Common myeloid progenitor, CD34-positive (primary cell): ENCODE data around the gene AKT3.

Experiments
- CTCF ChIA-PET: fragments of 350-600 bp; sonication (Branson Sonifier 250); formaldehyde crosslinking; loops from one replicate; lab custom pipeline; 2021; ENCODE audit warnings: antibody characterized with exemption; lab: Charles Lee
- POLR2A ChIA-PET: fragments of 350-600 bp; sonication (Branson Sonifier 250); formaldehyde crosslinking; loops from one replicate; lab custom pipeline; 2021; ENCODE audit warnings: antibody characterized with exemption; lab: Charles Lee
- DNase-seq, 3 donors: peaks; one replicate each; pipeline versions ENCODE4 v3.0.0 to v3.0.0-alpha.2; 2013
- H3K27ac ChIP-seq, 2 experiments: 1 replicate in 1 of 2; 2 replicates in 1 of 2; pipeline ENCODE4 v1.7.0; 2013; ENCODE audit warnings: inconsistent platforms in 2 of 2, low read length in 2 of 2, mild to moderate bottlenecking in 2 of 2, low read depth in 1 of 2, moderate library complexity in 1 of 2; ENCODE audit not compliant: severe bottlenecking in 2 of 2, insufficient read depth in 1 of 2, poor library complexity in 1 of 2
- H3K27me3 ChIP-seq, 5 experiments: replicated peaks in 2 of 5; 1 replicate in 3 of 5; 2 replicates in 2 of 5; pipeline versions ENCODE4 v1.6.1 to v1.7.0; 2013; ENCODE audit warnings: low read length in 4 of 5, mild to moderate bottlenecking in 2 of 5, moderate library complexity in 2 of 5, inconsistent platforms in 1 of 5; ENCODE audit not compliant: insufficient read depth in 5 of 5, control insufficient read depth in 4 of 5
- H3K36me3 ChIP-seq, 4 experiments: 1 replicate in 2 of 4; 2 replicates in 2 of 4; pipeline versions ENCODE4 v1.6.1 to v1.7.0; 2013; ENCODE audit warnings: low read length in 3 of 4, control low read depth in 1 of 4, mild to moderate bottlenecking in 1 of 4; ENCODE audit not compliant: control insufficient read depth in 4 of 4, insufficient read depth in 4 of 4
- H3K4me1 ChIP-seq, 4 experiments: 1 replicate in 3 of 4; 2 replicates in 1 of 4; pipeline versions ENCODE4 v1.6.1 to v1.7.1; 2013; ENCODE audit warnings: low read length in 3 of 4, mild to moderate bottlenecking in 3 of 4, control low read depth in 1 of 4, inconsistent platforms in 1 of 4, moderate library complexity in 1 of 4; ENCODE audit not compliant: control insufficient read depth in 4 of 4, insufficient read depth in 4 of 4; ENCODE audit errors: control extremely low read depth in 1 of 4
- H3K4me3 ChIP-seq, 7 experiments: 1 replicate in 4 of 7; 2 replicates in 3 of 7; pipeline versions ENCODE4 v1.5.1 to v1.7.0; 2013; ENCODE audit warnings: mild to moderate bottlenecking in 7 of 7, low read length in 6 of 7, moderate library complexity in 6 of 7, inconsistent platforms in 2 of 7, low read depth in 2 of 7, control low read depth in 1 of 7; ENCODE audit not compliant: insufficient read depth in 4 of 7, control insufficient read depth in 1 of 7; ENCODE audit errors: extremely low read depth in 1 of 7
- H3K9me3 ChIP-seq, 5 experiments: 1 replicate in 4 of 5; 2 replicates in 1 of 5; pipeline versions ENCODE4 v1.6.1 to v1.7.1; 2013; ENCODE audit warnings: low read length in 4 of 5, mild to moderate bottlenecking in 2 of 5, inconsistent platforms in 1 of 5, low read depth in 1 of 5, moderate library complexity in 1 of 5; ENCODE audit not compliant: control insufficient read depth in 4 of 5, insufficient read depth in 2 of 5; ENCODE audit errors: control extremely low read depth in 1 of 5
- WGBS: methylation state at CpG from one replicate; pipeline ENCODE4 v1.1.5; 2013; ENCODE audit not compliant: insufficient coverage; 5-methylcytosine and 5-hydroxymethylcytosine counted together

AKT3 gene

GRCh38 chr1:243564814-243565213, 285.2 kb downstream of the AKT3 start:
- Histone ChIP-seq H3K9me3 (peaks cover 0 to 13% (median 6%) of the 10 kb centered on the region in 5 experiments), H3K27ac (no peak overlapping the region), H3K4me3 (no peak overlapping the region), H3K36me3 (peaks cover 5 to 27% (median 18%) of the 10 kb centered on the region in 4 experiments), H3K4me1 (no peaks in the 10 kb centered on the region), H3K27me3 (no peaks in the 10 kb centered on the region)
- CTCF ChIA-PET: no interaction called here
- POLR2A ChIA-PET: interaction anchor here (0.5 kb wide), 1 partner anchor 9 kb away, joined by 3 read pairs; no protein-coding TSS in a partner anchor
- DNase-seq: no peak

- ChIA-PET CTCF (no interaction called here), POLR2A (no interaction called here)
- Histone ChIP-seq H3K9me3 (peaks cover 0 to 13% (median 6%) of the 10 kb centered on the region in 5 experiments), H3K4me1 (no peaks in the 10 kb centered on the region), H3K27ac (no peak overlapping the region), H3K36me3 (peaks cover 5 to 27% (median 18%) of the 10 kb centered on the region in 4 experiments), H3K4me3 (no peak overlapping the region), H3K27me3 (no peaks in the 10 kb centered on the region)
- no peak for DNase-seq
- WGBS: no CpG with 5 or more reads among the region's 4 CpGs
Observed at GRCh38 chr1:243563732-243564131, 286.3 kb downstream of the AKT3 start.

- 100% methylated on average over 1 of the region's 1 CpG for whole genome bisulfite sequencing
- H3K36me3 ChIP-seq: peaks cover 5 to 27% (median 16%) of the 10 kb centered on the region in 4 experiments
- DNase-seq: no peak
- peaks cover 0 to 13% (median 6%) of the 10 kb centered on the region in 5 experiments for H3K9me3 ChIP-seq
- POLR2A ChIA-PET: no interaction called here
- no peak overlapping the region for H3K4me3 ChIP-seq
- no peaks in the 10 kb centered on the region for H3K27me3 ChIP-seq
- H3K27ac ChIP-seq: no peak overlapping the region
- CTCF ChIA-PET: interaction anchor here (1.1 kb wide), 1 partner anchor 35 kb away, joined by 5 read pairs; no protein-coding TSS in a partner anchor
- no peaks in the 10 kb centered on the region for H3K4me1 ChIP-seq
Observed at GRCh38 chr1:243562473-243562872, 287.6 kb downstream of the AKT3 start.

- ChIA-PET POLR2A (no interaction called here), CTCF (interaction anchor here (1.1 kb wide), 1 partner anchor 34 kb away, joined by 5 read pairs; no protein-coding TSS in a partner anchor)
- Histone ChIP-seq H3K27ac (no peak overlapping the region), H3K4me1 (no peaks in the 10 kb centered on the region), H3K27me3 (no peaks in the 10 kb centered on the region), H3K4me3 (no peak overlapping the region), H3K36me3 (peaks cover 5 to 27% (median 16%) of the 10 kb centered on the region in 4 experiments), H3K9me3 (peaks cover 0 to 13% (median 6%) of the 10 kb centered on the region in 5 experiments)
- no peak for DNase-seq
- no CpG with 5 or more reads among the region's 2 CpGs for WGBS
Observed at GRCh38 chr1:243561588-243562319, 288.3 kb downstream of the AKT3 start.

- Histone ChIP-seq H3K9me3 (peaks cover 0 to 13% (median 6%) of the 10 kb centered on the region in 5 experiments), H3K27me3 (no peaks in the 10 kb centered on the region), H3K4me3 (no peak overlapping the region), H3K4me1 (peaks cover 0 to 5% (median 0%) of the 10 kb centered on the region in 4 experiments), H3K27ac (no peak overlapping the region), H3K36me3 (peaks cover 5 to 25% (median 16%) of the 10 kb centered on the region in 4 experiments)
- no peak for DNase-seq
- ChIA-PET POLR2A (no interaction called here), CTCF (no interaction called here)
- 94% methylated on average over 3 of the region's 7 CpGs for WGBS
Observed at GRCh38 chr1:243559575-243560162, 290.4 kb downstream of the AKT3 start.

GRCh38 chr1:243558576-243558975, 291.5 kb downstream of the AKT3 start:
- Histone ChIP-seq H3K4me1 (peaks cover 0 to 5% (median 0%) of the 10 kb centered on the region in 4 experiments), H3K9me3 (peaks cover 0 to 13% (median 6%) of the 10 kb centered on the region in 5 experiments), H3K27ac (no peak overlapping the region), H3K4me3 (no peak overlapping the region), H3K36me3 (peaks cover 5 to 19% (median 14%) of the 10 kb centered on the region in 4 experiments), H3K27me3 (no peaks in the 10 kb centered on the region)
- WGBS: 100% methylated on average over 1 of the region's 1 CpG
- POLR2A ChIA-PET: no interaction called here
- DNase-seq: no peak
- CTCF ChIA-PET: no interaction called here

- POLR2A ChIA-PET: no interaction called here
- Histone ChIP-seq H3K27ac (no peak overlapping the region), H3K4me1 (peaks cover 0 to 5% (median 0%) of the 10 kb centered on the region in 4 experiments), H3K36me3 (peaks cover 5 to 16% (median 12%) of the 10 kb centered on the region in 4 experiments), H3K9me3 (peaks cover 0 to 13% (median 6%) of the 10 kb centered on the region in 5 experiments), H3K27me3 (no peaks in the 10 kb centered on the region), H3K4me3 (no peak overlapping the region)
- CTCF ChIA-PET: no interaction called here
- no peak for DNase-seq
Observed at GRCh38 chr1:243557866-243558265, 292.2 kb downstream of the AKT3 start.
